COLO668 (cell line): ENCODE data around the gene TSKU.
"Not testable (repeated sequence)": the region's sequence is repeated elsewhere in the genome, so short reads cannot be mapped to it uniquely, and the experiment has no call there.

Experiments used
- DNase-seq: peaks from one replicate; lab custom pipeline; 2025; ENCODE audit not compliant: unreplicated experiment; lab: John Stamatoyannopoulos, UW

The TSKU gene

DNA sequence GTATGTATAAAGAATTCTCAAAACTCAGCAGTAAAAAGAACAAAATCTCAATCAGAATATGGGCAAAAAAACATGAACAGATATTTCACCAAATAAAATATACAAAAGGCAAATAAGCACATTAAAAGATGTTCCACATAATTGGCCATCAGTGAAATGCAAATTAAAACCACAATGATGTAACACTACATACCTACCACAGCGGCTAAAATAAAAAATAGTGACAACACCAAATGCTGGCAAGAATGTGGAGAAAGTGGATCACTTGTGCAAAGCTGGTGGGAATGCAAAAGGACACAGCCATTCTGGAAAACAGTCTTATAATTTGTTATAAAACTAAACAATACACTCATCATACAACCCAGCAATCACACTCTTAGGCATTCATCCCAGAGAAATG, 39.2 kb downstream of the TSKU start:
- no peak for DNase-seq

DNA sequence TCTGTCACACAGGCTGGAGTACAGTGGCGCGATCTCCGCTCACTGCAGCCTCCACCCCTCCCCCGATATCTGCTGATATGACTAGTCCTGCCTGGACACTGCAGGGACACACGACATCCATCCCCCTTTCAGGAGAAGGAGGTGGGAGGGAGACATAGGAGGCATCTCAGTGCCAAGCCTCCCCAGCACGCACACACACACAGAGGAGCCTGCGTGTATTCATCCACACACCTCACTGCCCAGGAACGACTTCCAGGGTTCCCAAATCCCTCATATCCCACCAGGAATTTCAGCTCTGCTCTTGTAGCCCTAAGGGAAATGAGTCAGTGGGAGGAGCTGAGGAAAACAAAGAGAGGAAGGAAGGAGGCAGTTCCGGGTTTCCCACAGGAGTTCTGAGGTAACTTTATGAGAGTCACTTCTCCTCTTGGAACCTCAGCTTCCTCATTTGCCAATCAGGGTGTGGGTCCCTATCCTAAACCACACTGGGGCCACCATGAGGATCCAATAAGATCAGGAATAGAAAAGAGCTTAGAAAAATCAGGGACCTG, 40.4 kb downstream of the TSKU start:
- no peak for DNase-seq

DNA sequence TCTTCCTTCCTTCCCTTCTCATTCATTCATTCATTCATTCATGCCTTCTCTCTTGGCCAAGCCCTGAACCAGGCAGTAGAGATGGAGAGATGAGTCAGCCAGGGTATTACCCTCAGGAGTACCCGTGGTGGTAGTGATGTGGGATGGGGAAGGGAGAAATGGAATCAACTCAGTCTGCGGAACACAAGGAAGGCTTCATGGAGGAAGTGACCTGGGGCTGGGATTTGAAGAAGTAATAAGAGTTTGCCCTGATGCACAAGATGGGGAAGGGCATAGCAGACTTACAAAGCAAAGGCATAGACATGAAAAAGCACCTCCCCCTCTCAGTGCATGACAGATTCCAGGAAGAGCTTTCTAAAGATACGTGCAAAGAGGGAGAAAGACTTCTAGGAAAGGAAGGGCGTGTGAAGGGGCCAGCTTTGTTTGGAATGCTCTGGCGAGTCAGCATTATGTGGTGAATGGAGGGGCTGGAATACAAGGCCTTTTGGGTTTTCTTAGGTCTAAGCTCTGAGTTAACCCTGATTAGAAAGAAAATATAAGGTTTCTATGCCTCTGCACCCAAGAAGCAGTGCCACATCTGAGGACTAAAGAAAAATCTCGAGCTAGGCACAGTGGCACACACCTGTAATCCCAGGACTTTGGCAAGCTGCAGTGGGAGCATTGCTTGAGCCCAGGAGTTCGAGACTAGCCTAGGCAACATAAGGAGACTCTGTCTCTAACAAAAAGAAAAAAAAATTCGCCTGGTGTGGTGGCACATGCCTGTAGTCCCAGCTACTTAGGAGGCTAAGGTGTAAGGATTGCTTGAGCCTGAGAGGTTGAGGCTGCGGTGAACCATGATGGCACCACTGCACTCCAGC, 41.2 kb downstream of the TSKU start:
- no peak for DNase-seq

DNA sequence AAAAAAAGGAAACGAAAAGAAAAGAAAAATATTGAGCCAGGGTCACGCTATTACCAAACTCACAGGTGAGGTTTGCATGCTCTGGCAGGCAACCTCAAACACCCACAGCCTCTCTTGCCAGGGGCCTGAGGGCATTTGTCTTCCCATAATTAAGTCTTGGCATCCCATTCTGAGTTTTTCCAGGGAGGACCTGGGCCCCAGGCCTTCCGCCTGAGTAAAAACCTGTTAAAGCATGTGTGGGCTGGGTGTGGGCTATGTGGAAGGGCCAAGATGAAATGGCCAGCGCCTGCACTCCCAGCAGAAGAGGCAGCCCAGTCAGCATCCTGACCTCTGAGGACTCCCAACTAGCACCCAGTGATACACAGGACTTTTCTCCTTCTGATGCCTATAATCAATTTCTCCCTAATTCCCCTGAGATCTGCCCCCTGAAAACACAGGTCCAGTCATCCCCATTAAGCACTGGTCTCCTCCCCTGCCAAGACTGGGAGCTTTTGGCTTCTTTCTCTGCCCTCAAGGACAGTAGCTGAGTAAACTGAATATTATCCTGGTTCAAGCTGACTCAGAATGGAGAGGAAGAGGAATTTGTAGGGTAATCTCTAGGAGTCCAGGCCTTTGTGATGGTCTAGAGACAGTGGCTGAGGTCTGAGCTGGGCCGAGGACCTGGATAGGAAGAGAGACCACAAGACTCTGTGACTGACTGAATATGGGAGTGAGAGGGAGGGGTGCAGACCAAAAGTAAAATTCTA, 42.0 kb downstream of the TSKU start:
- DNase-seq = no peak

DNA sequence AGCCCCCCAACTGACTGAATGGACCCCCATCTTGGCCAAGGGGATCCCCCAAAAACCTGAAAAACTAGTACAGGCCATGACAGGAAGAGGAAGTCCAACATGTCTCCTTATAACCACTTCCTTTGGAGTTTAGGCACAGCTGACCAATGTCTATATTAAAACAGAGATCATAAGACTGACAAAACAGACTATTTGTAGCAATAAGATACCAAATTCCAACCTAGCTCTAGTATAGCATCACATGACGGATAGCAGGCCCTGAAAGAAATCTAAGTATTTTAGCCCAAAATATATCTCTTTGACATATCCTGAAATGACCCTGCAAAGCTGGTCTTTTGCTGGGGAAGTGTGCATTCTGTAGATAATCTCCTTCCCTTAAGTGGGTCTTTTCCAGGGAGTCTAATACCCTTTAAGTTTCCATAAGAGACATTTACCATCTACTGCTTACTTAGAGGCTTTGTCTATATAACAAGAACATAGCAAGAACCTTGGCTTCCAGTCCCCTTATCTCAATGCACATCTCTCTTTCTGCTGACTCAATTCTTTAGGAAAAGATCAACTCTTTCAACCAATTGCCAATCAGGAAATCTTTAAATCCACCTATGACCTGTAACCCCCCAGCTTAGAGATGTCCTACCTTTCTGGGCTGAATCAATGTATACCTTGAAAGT, 42.7 kb downstream of the TSKU start:
- no peak for DNase-seq

DNA sequence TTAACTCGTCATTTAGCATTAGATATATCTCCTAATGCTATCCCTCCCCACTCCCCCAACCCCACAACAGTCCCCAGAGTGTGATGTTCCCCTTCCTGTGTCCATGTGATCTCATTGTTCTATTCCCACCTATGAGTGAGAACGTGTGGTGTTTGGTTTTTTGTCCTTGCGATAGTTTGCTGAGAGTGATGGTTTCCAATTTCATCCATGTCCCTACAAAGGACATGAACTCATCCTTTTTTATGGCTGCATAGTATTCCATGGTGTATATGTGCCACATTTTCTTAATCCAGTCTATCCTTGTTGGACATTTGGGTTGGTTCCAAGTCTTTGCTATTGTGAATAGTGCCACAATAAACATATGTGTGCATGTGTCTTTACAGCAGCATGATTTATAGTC, 43.4 kb downstream of the TSKU start:
- DNase-seq = not testable (repeated sequence)

DNA sequence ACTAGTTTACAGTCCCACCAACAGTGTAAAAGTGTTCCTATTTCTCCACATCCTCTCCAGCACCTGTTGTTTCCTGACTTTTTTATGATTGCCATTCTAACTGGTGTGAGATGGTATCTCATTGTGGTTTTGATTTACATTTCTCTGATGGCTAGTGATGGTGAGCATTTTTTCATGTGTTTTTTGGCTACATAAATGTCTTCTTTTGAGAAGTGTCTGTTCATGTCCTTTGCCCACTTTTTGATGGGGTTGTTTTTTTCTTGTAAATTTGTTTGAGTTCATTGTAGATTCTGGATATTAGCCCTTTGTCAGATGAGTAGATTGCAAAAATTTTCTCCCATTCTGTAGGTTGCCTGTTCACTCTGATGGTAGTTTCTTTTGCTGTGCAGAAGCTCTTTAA, 43.8 kb downstream of the TSKU start:
- DNase-seq = not testable (repeated sequence)

DNA sequence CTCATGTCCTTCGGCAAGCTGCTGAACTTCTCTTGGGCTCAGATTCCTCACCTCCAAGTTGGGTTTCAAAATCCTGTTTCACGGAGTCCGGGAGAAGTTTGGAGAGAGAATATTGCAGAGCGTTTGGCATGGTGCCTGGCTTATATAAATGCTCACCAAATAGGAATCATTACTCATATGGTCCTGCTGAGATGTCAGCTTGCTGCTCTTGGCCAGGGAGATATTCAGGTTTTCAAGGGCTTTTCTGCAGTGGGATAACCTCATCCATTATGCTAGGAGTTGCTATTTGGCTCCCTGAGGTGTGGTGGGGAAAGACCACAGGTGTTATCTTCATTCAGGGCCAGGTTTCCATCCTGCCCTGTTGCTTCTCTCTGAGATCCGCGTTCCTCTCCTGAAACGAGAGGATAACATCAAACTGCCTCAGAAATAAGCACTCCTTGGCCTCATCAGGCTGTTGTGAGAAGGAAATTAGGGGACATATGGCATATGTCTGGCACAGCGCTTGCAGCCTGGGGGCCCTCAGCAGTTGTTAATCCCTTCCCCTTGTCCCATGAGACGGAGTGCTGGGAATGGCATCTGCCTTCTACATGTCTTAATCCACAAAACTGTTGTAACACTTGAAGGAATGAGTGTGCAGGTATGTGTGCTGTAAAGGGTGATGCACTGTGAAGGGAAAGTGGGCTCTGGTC, 47.6 kb downstream of the TSKU start:
- DNase-seq = no peak

DNA sequence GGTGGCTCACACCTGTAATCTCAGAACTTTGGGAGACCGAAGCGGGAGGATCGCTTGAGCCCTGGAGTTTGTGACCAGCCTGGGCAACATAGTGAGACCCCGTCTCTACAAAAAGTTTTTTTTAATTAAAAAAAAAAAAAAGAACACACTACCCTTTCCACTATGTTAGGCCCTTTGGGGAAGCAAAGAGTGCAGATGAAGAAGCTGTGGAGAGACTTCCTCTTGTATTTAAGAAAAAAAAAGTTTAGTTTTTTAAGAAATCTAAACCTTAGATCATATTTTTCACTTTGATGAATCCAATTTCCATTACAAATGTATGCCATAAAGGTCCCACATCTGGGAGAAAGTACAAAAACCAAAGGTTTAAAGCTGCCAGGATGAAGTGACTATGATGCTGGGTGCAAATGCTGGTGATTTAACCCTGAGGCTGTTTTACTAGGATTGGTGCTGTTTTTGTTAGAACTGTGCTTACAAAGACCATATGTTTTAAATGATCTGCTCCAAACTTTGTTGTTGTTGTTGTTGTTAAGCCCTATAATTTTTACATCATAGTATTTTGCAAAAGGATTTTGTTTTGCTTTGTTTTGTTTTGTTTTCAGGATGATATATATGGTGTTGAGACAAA, 48.6 kb downstream of the TSKU start:
- no peak for DNase-seq

DNA sequence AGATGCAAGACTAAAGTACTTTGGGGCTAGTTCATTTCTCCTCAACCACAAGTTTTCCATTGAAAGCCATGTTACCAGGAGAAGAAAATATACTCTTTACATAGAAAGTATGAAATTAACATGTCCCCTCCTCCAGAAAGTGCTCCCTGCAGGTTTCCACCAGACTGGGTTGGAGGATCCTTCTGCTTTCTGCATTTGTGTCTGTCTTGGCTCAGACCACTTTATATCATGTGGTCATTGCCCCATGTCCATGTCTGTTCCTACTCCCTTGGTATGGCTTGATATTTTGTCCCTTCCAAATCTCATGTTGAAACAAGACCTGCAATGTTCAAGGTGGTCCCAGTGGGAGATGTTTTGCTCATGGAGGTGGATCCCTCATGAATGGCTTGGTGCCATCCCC, 49.2 kb downstream of the TSKU start:
- DNase-seq = no peak

DNA sequence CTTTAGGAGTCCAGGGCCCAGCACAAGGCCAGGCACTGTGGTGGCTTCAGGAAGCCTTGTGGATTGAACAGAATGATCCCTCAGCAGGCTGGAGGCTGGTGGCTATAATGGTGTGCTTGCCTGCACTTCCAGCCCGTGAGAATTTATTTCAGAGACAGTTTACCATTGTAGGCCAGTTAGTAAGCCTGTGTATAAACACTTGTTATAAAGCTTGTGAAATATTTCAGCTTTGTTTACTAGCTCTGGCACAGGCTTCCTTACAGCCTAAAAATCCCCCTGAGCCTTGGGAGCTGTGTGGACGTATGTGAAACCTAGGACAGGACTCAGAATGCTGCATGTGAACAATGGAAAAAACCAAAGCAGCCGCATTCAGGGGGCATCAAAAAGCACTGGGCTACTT, 51.0 kb downstream of the TSKU start:
- no peak for DNase-seq

DNA sequence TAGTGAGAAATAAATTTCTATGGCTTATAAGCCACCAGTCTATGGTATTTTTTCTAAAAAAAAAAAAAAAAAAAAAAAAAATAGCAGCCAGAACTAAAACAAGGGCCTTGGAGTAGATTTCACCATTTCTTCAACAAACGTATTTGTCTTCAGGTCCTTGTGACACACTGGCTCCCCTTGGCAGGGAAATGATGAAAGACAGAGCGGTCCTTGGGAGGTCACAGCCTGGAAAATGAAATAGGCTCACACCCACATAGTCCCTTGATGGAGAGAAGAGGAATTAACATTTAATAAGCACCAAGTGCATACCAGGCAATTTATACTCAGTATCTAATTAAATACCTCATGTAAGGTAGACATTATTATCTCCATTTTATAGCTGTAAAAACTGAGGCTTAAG, 51.9 kb downstream of the TSKU start:
- DNase-seq = no peak

DNA sequence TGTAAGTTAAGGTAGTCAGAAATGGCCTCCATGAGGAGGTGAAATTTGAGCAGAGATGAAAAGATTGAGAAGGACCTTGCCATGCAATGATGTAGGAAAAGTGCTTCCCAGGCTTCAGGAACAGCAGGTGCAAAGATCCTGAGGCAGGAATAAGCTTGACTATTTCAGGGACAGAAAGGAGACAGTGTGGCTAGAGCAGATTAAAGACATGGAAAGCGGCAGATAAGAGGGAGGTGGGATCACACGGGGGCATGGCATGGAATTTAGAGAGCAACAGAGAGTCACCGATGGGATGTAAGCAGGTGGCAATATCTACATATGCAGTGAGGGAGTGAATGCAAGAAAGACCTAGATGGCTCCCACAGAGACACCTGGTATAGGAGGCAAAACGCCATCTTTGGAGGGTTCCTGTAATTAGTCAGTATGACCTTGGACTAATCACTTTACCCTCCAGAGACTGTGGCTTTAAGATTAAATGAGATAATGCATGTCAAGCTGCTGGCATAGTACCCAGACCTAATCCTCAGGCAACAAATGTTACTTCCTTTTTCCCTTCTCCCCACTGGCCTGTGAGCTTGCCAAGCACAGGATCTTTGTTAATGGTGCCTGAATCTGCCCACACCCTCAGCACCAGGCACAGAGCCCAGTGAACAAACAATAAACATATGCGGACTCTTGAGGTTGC, 52.9 kb downstream of the TSKU start:
- no peak for DNase-seq

DNA sequence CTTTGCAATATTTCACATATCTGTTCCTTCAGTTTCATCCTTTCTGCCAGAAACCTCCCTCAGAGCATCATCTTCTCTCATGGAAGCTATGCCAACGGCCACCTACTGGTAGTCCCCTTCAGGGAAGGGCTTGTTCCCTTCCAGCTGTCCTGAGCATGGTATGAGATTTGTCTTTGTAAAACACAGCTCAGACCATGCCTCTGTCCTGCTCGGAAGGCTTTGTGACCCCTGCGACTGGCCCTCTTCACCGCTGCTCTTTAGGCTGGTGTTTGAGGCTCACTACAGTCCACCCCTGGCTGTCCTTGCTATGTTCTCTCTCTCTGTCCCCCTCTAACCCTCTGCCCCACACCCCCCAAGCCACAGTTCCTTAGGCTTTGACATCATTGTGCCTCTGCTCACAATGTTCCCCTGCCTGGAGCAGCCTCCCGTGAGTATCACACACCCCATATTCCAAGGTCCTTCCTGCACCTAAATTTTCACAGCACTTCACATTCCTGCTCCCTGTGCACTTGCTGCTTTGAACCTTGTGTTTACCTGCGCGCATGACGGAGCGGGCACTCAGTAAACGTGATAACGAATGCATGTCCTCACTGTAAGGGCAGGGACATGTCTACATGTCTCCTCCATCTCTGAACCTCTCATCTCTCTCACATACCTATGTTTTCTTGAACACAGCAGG, 53.6 kb downstream of the TSKU start:
- DNase-seq = no peak

DNA sequence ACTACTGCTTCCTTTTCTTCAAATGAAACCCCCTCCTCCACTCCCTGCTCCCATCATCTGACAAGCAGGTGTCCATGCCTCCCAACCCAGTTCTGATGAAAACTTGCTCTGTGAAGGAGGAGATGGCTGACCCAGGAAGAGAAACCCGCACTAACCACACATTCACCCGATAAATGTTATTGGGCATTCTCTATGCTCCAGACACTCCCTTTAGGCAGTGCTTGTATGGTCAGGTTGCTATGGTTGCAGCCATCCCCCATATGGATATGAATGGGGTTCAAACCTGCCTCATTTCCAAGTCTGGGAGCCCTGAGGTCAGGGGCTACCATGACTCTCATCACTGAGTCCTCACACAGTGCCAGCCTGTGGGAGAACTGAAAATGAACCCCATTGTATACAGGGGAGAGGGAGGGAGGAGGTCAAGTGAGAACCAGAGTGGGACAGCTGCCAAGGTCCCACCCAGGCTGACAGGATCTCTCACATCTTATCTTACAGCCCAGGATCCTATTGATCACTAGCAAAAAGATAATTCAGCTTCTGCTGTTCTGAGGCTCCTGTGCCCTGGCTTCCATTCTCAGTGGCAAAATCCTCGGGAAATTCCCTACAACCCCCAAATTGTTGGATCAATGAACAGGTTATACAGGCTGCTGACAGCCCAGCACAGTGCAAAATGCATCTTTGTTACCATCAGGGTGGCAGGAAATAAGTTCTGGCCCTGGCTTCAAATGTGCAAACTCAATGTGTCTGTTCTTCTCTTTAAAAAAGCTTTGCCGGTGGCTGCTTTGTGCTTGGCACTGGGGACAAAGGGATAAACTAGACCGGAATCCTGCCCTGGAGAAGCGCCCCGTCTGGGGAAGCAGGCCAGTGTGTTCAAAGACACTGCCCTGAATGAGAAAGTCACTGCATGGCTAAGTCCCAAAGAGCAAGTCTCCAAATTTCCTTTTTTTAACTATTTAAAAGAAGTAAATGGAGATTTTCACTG, 54.8 kb downstream of the TSKU start:
- no peak for DNase-seq

DNA sequence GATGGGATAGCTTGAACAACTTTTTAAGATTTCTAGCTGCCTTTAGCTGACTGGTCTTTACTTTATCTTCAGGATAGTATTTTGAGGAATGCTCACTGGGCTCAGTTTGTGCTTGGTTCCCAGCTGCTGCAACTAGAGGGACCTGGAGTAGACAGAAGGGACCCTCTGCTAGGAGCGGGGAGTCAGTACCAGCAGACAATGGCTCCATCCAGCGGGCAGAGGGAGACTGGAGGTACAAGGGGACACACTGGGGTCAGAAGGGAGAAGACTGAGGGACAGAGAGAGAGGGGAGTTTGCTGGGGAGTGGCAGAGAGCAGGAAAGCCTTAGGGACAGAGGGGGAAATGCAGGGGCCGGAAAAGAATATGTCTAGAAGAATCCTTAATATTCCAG, 55.5 kb downstream of the TSKU start:
- no peak for DNase-seq

DNA sequence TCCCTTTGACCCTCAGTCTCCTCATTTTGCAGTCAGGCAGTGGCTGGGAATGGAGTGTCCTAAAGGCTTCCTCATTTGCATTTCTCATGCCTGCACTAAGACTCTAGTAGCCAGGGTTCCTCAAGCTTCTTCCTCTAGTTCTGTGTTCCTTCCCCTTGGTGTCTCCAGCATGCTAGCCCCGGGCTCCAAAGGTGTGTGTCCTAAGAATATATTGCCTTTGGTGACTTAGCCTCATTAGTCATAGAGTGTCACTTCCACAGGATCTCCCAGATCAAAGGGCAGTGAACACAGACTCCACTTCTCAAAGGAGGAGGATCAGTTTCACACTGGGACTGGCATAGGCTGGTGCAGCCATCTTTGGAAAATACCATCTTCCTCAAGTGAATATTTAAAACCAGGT, 56.2 kb downstream of the TSKU start:
- no peak for DNase-seq

DNA sequence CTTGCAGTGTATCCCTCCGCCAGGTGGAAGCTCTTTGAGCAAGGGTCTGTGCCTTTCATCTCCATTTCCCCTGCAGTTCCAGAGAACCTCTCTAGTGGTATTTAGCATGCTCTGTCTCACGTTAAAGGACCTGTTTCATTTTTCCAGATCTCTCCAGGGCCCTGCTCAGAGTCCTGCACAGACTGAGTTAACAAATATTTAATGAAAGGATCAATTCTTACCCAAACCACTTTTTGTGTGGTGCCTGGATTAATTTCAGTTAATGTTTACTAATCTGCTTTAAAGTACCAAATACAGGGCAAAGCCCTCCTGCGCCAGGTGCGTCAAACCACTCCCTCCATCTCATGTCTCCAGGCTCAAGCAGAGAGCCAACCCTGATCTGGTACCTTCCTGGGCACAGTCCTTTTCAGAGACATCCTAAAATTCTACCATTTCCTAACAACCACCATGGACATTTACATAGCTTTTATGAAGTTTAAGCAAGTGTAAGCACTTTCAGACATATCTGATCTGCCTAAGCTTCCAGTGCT, 58.8 kb downstream of the TSKU start:
- DNase-seq = no peak
